A549 (cell line): Measurements from ENCODE around the gene TMEM248.
"Not testable (repeated sequence)": the region's sequence is repeated elsewhere in the genome, so short reads cannot be mapped to it uniquely, and the experiment has no call there.

Source experiments
- CTCF ChIP-seq: fragments of >200 bp; sonication (Bioruptor Twin); formaldehyde crosslinking; IDR thresholded peaks from 3 replicates; pipeline ENCODE4 v1.5.1; 2016
- RCOR1 ChIP-seq: fragments of 150-350 bp; IDR thresholded peaks from 2 replicates; pipeline ENCODE4 v1.6.1; 2014; ENCODE audit warnings: antibody characterized with exemption, low read length, low read depth

- not testable (repeated sequence) for TF ChIP-seq CTCF, RCOR1
Observed at GRCh38 chr7:66994051-66994450, 73.0 kb downstream of the TMEM248 start.
